Activated CD8-positive, alpha-beta memory T cell treated with anti-CD3 and anti-CD28 coated beads for 24 hours (primary cell): ENCODE results near the gene TBCEL.
"Not testable (repeated sequence)": the region's sequence is repeated elsewhere in the genome, so short reads cannot be mapped to it uniquely, and the experiment has no call there.

Experiments
- DNase-seq: peaks from one replicate; pipeline ENCODE4 v3.0.0-alpha.2; 2020

TBCEL gene

DNA sequence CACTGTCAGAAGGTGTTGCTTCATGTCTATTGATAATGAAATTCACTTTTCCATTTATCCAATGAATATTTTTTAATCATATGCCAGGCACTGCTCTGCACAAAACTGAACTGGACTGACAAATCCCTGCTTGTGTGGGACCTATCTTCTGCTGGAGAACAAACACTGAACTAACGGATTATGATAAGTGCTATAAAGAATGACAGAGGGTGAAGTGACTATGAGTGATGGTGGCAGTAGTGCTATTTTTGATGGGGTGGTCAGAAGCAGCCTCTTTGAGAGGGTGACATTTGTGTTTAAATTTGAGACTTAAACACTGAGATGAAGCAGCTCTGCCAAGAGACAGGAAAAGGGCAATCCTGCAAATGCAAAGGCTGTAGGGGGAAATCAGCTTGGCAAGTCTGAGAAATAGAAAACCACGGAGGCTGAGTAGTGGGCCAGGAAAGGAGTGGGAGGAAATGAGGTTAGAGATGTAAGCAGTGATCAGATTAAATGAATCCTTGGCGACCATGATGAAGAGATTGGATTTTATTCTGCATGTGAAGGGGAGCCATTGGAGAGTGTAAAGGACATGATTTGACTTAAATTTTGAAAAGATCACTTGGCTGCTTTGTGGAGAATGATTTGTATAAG, 6.0 kb downstream of the TBCEL start:
- no peak for DNase-seq

GRCh38 chr11:121031167-121031566, 7.3 kb downstream of the TBCEL start:
- no peak for DNase-seq

- not testable (repeated sequence) for DNase-seq
These were observed 7.7 kb downstream of the TBCEL start for GRCh38 chr11:121031648-121032047.

DNA sequence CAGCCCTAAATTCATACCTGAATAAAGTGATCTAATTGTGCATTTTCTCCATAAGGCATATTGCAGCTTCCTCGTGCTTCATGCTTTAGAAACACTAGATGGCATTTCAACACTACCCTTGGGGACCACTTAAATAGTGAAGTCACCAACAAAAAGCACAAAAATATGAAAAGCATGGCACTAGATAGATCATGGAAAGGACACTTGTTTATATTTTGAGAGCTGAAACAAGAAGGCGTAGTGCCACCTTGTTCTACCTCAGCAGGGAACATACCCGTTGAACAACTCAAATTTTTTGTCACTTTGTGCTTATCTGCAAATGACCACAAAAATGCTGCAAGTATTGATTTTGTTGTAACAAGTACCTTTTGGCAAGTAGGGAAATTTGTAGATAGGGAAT, 8.6 kb downstream of the TBCEL start:
- no peak for DNase-seq

DNA sequence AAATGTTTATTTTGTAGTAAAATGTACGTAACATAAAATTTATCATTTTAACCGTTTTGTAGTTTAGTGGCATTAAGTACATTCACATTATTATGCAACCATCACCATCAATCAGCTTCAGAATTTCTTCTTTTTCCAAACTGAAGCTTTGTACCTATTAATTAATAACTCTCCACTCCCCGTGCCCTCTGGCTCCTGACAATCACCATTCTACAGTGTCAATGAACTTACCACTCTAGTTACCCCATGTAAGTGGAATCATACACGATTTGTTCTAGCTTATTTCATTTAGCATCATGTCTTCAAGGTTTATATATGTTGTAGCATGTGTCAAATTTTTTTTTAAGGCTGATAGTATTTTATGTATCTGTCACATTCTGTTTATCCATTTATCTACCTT, 9.7 kb downstream of the TBCEL start:
- DNase-seq: no peak

GRCh38 chr11:121035169-121035755, 11.4 kb downstream of the TBCEL start:
- DNase-seq: no peak

GRCh38 chr11:121035780-121036179, 11.9 kb downstream of the TBCEL start:
- DNase-seq: no peak

DNA sequence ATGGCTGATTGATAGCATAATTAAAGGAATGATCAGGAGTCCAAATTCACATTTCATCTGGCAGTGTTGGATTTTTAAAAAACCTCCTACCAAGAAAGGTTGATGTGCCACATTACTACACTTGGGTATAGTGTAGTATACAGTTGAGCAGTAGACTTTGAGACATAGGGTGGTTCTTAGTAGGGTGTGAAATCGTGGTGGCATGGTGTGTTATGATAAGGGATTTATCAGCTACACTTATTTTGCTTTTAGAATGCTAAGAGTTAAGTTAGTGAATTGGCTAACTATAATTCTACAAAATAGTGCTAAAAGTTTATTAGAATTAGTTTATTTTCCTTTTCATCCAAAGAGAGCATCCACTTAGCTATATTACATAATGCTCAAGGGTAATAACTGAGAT, 13.1 kb downstream of the TBCEL start:
- DNase-seq: no peak

DNA sequence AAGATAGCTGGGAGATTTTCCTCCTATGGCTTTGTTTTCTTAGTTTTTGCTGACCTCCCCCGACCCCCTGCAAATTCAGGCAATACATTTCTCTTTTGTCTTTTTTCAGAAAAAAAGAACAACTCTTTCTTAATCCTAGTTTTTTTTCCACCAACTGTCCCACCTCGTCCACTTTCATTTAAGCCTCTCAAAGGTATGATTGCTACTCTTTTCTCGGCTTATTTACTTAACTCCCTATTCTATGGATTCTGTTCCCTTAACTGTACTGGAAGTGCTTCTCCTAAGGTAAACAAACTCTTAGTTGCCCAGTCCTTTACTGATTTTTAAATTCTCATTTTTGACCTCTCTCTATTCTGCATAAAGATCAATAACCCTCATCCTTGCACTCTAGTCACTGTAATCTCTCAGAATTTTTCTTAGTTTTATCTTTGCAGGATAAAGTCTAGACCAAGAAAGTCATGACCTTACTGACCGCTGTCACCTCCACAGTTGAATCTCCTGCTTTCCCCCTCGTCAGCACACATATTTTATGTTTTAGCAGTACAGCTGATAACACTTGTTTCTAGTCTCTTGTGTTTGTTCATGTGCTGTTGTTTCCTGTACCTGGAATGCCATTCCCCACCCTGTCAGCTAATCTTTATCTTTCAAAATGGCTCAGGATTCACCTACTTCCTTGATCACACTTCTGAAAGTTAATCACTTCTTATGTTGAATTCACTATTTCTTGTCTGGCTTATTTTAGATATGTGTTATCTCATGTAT, 14.9 kb downstream of the TBCEL start:
- no peak for DNase-seq

DNA sequence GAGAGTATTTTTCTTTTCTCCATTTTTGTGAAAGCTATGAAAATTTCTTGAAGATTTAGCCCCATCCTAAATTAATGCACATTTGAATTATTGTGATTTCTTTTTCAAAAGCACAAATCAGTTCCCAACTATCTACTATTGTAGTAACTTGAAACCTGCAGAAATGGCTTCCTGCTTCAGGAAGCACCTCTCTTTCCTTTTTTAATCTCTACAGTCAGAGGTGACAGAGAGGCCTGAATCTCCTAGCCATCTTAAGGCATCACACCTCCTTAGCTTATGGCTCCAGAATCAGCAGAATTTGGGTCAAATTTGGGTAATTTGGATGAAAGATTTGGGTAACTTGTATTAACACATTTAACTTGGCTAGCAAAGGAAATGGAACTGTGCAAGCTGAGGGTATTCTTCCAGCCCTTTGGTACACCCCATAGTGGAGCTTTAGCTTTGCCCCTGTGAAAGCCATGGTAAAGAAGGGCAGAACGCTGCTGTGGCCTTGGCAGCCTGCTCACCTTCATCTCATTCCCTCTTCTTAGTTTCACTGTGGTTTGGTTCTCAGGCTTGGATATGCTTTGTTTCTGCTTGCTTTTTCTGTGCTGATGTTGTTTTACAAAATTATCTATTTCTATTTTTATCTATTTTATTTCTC, 16.2 kb downstream of the TBCEL start:
- no peak for DNase-seq

DNA sequence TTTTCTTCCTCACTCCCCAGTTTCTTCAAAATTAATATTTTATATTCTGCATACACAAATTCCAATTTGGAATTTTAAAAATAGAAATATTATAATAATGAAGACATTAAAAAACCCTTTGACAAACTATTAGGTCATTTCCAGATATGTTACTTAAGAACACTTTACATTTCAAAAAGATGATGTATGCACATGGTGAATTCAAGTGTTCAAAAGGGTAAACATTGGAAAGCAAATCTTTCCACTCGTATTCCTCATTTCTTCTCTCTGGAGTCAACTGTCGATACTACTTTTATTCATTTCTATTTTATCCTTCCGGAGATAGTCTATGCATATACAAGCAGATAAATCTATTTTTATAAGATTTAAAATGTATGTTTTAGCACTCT, 16.7 kb downstream of the TBCEL start:
- DNase-seq: no peak

- DNase-seq: no peak
These were observed 17.2 kb downstream of the TBCEL start for GRCh38 chr11:121041072-121041471.

DNA sequence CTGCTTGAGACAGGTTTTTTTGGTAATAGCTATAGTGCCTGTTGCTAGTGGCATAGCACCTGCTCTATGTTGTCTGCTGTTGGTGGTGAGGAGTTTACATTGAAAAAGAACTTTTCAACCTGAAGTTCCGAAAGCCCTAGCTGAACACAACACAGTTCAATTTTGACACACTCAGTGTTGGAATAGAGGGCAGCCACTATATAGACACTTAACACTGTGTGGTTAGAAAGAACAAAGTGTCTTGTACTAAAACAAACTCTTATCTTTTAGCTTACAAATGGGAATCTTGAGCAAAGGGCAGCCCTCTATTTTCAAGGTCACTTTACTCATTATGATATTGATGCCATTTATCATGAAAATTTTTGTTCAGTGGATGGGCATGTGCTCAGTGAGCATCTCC, 18.4 kb downstream of the TBCEL start:
- DNase-seq: no peak

DNA sequence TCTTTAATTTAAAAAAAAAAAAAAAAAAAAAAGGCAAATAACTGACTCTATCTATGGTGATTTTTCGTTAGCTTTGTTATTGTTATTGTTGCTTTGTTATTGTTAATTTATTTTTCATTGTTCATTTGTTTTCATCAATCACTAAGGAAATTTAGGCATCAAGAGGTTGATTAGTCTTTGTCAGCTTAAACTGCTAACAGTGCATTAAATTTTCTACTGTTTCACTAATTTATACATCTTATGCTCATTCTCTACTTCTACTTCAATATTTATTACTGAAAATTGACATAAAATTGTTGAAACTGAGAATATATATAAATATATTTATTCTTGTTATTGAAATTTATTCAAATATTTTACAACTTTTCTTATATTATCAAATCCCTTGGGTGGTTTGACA, 24.0 kb downstream of the TBCEL start:
- no peak for DNase-seq

DNA sequence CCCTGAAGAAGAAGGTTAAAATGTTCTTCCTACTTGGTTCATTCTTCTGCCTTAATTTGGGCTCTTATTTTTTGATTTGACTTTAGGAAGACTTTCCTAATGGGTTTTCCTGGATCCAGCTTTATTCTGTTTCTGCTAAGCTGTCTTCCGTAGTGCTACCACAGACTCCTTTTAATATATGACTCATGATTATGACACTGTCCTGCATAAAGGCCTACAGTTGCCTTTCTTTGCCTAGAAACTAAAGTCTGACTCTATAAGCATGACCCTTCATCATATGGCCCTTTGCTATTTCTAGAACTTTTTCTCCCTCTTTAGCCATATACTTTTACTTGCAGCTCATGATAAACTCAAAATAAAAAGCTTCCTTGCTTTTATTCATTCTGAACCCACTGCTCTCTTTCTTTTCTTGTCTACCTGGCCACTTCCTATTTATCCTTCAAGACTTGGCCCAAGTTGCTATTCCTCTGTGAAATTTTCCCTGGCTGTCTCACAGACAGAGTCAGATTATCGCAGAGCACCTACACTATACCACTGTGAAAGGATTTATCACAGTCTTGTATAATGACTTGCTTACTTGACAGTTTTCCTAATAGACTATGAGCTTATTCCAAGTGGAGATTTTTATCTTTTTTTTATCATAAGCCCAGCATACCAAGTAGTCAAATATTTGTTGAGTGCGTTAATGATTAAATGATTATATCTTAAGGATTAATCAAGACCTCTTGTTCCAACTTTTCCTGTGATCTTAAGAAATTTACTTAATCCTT, 24.7 kb downstream of the TBCEL start:
- no peak for DNase-seq

DNA sequence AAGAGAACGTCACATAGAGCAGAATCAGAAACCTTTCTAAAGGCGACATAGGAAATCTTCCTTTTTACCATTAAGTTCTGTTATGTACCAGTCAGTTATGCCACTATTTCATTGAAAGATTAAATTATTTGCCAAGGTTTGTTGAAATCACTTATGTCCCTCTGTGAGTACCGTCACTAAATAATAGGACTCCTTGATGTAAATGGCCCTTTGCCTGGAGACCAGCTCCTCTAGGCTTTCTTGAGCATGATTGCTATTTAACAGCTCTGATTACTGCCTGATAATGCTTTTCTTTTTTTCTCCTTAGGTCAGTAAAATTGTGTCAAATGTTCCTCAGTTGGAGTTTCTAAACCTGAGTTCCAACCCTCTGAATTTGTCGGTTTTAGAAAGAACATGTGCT, 29.3 kb downstream of the TBCEL start:
- no peak for DNase-seq

DNA sequence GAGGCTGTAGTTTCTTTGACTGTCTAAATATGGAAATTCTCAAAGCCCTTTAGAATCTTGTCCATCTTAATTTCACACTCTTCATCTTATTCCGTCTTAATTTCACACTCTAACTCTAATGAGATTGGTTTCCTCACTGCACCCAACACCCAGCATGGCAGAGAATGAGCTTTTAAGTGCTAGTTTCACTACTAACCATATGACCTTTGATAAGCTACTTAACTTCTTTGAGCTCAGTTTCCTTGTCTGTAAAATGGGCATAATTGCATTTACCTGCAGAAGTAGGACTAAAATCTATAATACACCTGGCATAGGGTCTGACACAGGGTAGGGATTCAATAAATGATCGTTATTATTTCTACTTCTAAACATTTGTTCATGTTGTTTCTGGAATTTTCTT, 30.4 kb downstream of the TBCEL start:
- no peak for DNase-seq

DNA sequence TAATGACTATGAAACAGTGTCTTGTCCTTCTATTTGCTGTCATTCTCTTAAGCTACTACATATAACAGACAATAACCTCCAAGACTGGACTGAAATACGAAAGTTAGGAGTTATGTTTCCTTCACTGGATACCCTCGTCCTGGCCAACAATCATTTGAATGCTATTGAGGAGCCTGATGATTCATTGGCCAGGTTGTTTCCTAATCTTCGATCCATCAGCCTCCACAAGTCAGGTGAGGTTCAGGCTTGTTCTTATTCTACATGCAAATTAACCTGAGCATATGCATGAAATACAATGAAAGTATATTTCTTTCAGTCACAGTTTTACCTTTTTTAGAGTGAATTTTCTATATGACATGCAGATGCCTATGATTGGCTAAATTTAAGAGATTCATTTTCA, 31.2 kb downstream of the TBCEL start:
- no peak for DNase-seq

DNA sequence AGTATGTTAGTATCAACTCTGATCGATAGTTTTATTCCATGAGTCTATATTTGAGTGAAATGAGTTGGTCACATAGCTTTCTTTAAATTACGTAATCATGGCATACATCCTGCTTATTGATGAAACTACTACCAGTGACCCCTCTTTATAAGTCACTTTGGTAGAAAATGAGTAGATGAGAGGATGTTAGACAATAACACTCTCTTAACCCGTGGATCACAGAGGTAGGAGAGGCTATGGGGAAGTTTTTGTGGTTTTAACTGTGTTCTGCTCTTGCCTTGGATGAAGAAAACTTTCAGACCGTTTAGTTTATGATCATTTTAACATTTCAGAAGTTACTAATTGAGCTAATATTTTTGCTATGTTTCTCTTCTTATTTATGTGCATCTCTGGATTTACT, 34.0 kb downstream of the TBCEL start:
- DNase-seq: no peak

- DNase-seq: no peak
These were observed 35.0 kb downstream of the TBCEL start for GRCh38 chr11:121058941-121059340.

DNA sequence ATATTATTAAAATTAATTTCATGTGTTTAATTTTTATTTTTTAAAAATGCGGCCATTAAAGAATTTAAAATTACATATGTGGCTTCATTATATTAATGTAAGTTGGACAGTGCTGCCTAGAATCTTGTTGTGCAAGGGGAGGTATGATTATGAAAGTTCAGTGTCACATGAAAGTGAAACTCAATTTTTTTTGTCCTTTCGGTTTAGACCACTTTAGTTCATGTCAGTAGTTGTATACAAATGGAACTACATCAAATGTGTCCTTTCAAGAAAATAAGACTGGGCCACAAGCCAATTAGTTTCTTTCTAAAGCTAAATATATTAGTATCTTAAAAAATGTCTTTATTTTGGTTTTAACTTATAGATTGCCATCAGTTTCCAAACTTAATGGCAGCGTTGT, 35.7 kb downstream of the TBCEL start:
- DNase-seq: no peak

DNA sequence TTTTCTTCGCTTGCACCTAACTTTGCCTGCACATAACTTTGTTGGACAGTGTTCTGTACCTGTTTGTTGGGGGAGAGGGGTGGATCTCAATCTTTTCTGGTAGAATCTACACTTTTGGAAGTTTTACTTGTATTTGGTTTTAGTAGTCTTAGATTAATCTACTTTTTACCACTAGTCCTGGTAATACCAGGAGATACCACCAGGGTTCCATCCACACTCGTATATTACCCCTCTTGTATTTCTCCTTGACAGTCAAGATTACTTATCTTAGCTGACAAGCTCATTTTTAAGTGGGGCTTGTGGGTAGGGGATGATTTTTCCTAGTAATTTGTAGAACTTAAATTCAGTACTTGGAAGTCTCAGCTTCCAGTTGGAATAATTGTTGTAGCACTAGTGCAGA, 39.8 kb downstream of the TBCEL start:
- DNase-seq: no peak

DNA sequence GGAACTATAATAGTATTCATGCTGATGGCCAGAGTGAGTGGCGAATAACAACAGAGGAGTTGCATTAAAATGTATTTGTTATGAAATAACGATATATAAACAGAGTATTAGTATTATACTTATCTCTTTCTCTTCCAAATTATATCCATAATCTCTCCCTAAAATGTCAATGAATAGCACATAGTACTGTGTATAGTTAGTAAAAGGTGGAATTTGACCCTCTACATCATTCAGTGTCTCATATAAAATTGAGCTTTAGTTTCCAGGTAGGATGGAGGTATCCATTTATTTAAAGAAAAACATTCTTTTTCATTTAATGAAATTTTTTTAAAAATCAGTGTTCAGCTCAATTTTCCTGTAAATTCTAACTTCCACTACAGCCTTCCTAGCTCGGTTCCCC, 42.7 kb downstream of the TBCEL start:
- no peak for DNase-seq
